Lung (tissue), 12 donors: ENCODE results near the gene CAPN2. TPM values are rescaled to one million over a fixed set of nuclear protein-coding genes. Genes with fewer than 3 reads are reported as not detected.

Experiments
- ATAC-seq: fragments of 200-7000 bp; cut with Tn5 transposase; one replicate; pipeline ENCODE4 v1.9.1; 2020; ENCODE audit warnings: moderate number of reproducible peaks; ENCODE audit not compliant: insufficient read depth, low FRiP score
- DNase-seq, 3 donors: peaks; one replicate each; pipeline ENCODE4 v3.0.0-alpha.2; 2013 to 2017
- H3K27ac ChIP-seq, 2 donors: one replicate each; pipeline ENCODE4 v1.5.1; 2013; ENCODE audit warnings: mild to moderate bottlenecking in 2 of 2, moderate library complexity in 2 of 2, control low read depth in 1 of 2, inconsistent platforms in 1 of 2, low read depth in 1 of 2, low read length in 1 of 2
- H3K27me3 ChIP-seq, 3 donors: one replicate each; pipeline ENCODE4 v1.5.1; 2013; ENCODE audit warnings: low read length in 2 of 3; ENCODE audit not compliant: control insufficient read depth in 3 of 3, insufficient read depth in 3 of 3
- H3K36me3 ChIP-seq, 4 donors: one replicate each; pipeline ENCODE4 v1.5.1; 2013; ENCODE audit warnings: low read length in 4 of 4, mild to moderate bottlenecking in 1 of 4, moderate library complexity in 1 of 4; ENCODE audit not compliant: control insufficient read depth in 4 of 4, insufficient read depth in 4 of 4
- H3K4me1 ChIP-seq, 5 donors: one replicate each; pipeline ENCODE4 v1.5.1; 2013; ENCODE audit warnings: low read length in 5 of 5, mild to moderate bottlenecking in 2 of 5, moderate library complexity in 1 of 5; ENCODE audit not compliant: control insufficient read depth in 5 of 5, insufficient read depth in 5 of 5
- H3K4me3 ChIP-seq: one replicate; pipeline ENCODE4 v1.5.1; 2013; ENCODE audit warnings: mild to moderate bottlenecking, control low read depth, moderate library complexity
- H3K9ac ChIP-seq, 2 donors: one replicate each; pipeline ENCODE4 v1.5.1; 2013; ENCODE audit warnings: low read length in 2 of 2, control low read depth in 1 of 2; ENCODE audit not compliant: insufficient read depth in 1 of 2
- H3K9me3 ChIP-seq, 4 donors: one replicate each; pipeline ENCODE4 v1.5.1; 2013; ENCODE audit warnings: low read length in 3 of 4, mild to moderate bottlenecking in 1 of 4, moderate library complexity in 1 of 4; ENCODE audit not compliant: control insufficient read depth in 4 of 4, insufficient read depth in 3 of 4
- CTCF ChIP-seq: IDR thresholded peaks from 2 replicates; pipeline ENCODE4 v1.5.1; 2012; ENCODE audit warnings: mild to moderate bottlenecking; ENCODE audit errors: control extremely low read depth, extremely low read depth
- WGBS, 2 donors: extraction: QIAGEN DNeasy Blood & Tissue Kit; methylation state at CpG; one replicate each; pipeline ENCODE4 v1.1.7; 2013; 5-methylcytosine and 5-hydroxymethylcytosine counted together
- polyA plus RNA-seq, 2 donors: library from polyadenylated mRNA; stranded (reverse); fragments of 200-250 nt; gene quantifications; one replicate each; pipeline ENCODE4 v1.2.1, GENCODE V29; 2013
- total RNA-seq, 2 donors: library from RNA; depleted of rRNA in 1 of 2; stranded (reverse); fragments of >200 nt in 1 of 2; gene quantifications; one replicate each; pipeline ENCODE4 v1.2.1, GENCODE V29; 2014 to 2021
- donor health status: control.
- donor health status: control.
- donor health status: Bipolar disorder and iron deficiency.
- donor health status: healthy.
- donor health status: DM: yes; HTN: yes; CAD: no.

The CAPN2 gene
- total and polyA plus RNA-seq, 4 donors: 144 to 353 (median 168) TPM

GRCh38 chr1:223711747-223712193 is 569 bp upstream of the CAPN2 start:
- no peaks in the 10 kb centered on the region for H3K9me3 ChIP-seq
- peak overlapping the region; percentile 79 for H3K9ac ChIP-seq
- no peak overlapping the region for H3K4me3 ChIP-seq
- 70 to 79% methylated on average over 15 of the region's 15 CpGs for WGBS, 2 donors
- H3K27me3 ChIP-seq: no peaks in the 10 kb centered on the region
- DNase-seq (no peak), ATAC-seq (no peak)
- H3K27ac ChIP-seq: peak overlapping the region; percentile 95
- H3K4me1 ChIP-seq: peaks cover 16 to 43% (median 22%) of the 10 kb centered on the region in 5 donors
- TF ChIP-seq CTCF: no peak
- H3K36me3 ChIP-seq: peaks cover 0 to 8% (median 2%) of the 10 kb centered on the region in 4 donors

GRCh38 chr1:223712850-223713474 is 623 bp downstream of the CAPN2 start:
- WGBS, 2 donors: 3 to 13% methylated on average over 24 to 40 of the region's 40 CpGs
- Histone ChIP-seq H3K4me1 (peaks cover 15 to 38% (median 19%) of the 10 kb centered on the region in 5 donors), H3K9ac (peak overlapping the region; percentile 79 to 84), H3K9me3 (no peaks in the 10 kb centered on the region), H3K36me3 (peaks cover 2 to 12% (median 3%) of the 10 kb centered on the region in 4 donors), H3K4me3 (peak overlapping the region; percentile 82), H3K27me3 (no peaks in the 10 kb centered on the region), H3K27ac (peak overlapping the region; percentile 95)
- DNase-seq (peak in 1 of 3 donors; percentile 61), ATAC-seq (peak; percentile 10)
- no peak for TF ChIP-seq CTCF

GRCh38 chr1:223713546-223714420 is 1.4 kb downstream of the CAPN2 start:
- no peaks in the 10 kb centered on the region for H3K27me3 ChIP-seq
- no peaks in the 10 kb centered on the region for H3K9me3 ChIP-seq
- WGBS, 2 donors: 35 to 72% methylated on average over 7 of the region's 7 CpGs
- H3K27ac ChIP-seq: peak overlapping the region; percentile 95
- peak overlapping the region; percentile 82 for H3K4me3 ChIP-seq
- peak overlapping the region; percentile 79 to 84 for H3K9ac ChIP-seq
- DNase-seq (no peak), ATAC-seq (no peak)
- peaks cover 15 to 38% (median 20%) of the 10 kb centered on the region in 5 donors for H3K4me1 ChIP-seq
- TF ChIP-seq CTCF: no peak
- H3K36me3 ChIP-seq: peaks cover 5 to 15% (median 10%) of the 10 kb centered on the region in 4 donors
